Activated CD4-positive, CD25-positive, alpha-beta regulatory T cell treated with anti-CD3 and anti-CD28 coated beads, Interleukin-2, amount 50 U/mL, for 24 hours (primary cell): ENCODE data around the gene CDY1.
"Not testable (repeated sequence)": the region's sequence is repeated elsewhere in the genome, so short reads cannot be mapped to it uniquely, and the experiment has no call there.

ENCODE experiments used
- ATAC-seq, 2 donors: fragments of 150-1000 bp; cut with Tn5 transposase; one replicate each; pipeline ENCODE4 v1.10.0; 2021; ENCODE audit warnings: mild to moderate bottlenecking in 1 of 2, moderate library complexity in 1 of 2

The CDY1 gene, protein sequence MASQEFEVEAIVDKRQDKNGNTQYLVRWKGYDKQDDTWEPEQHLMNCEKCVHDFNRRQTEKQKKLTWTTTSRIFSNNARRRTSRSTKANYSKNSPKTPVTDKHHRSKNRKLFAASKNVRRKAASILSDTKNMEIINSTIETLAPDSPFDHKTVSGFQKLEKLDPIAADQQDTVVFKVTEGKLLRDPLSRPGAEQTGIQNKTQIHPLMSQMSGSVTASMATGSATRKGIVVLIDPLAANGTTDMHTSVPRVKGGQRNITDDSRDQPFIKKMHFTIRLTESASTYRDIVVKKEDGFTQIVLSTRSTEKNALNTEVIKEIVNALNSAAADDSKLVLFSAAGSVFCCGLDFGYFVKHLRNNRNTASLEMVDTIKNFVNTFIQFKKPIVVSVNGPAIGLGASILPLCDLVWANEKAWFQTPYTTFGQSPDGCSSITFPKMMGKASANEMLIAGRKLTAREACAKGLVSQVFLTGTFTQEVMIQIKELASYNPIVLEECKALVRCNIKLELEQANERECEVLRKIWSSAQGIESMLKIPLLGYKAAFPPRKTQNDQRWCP

GRCh38 chrY:25621817-25622216, at the start of gene CDY1:
CDY1 (plus strand) TSS chrY:25622117; CDS start chrY:25622443, 326 bp downstream.
- not testable (repeated sequence) for ATAC-seq

- not testable (repeated sequence) for ATAC-seq
Measured at GRCh38 chrY:25593336-25593735, 28.6 kb upstream of the CDY1 start.

DNA sequence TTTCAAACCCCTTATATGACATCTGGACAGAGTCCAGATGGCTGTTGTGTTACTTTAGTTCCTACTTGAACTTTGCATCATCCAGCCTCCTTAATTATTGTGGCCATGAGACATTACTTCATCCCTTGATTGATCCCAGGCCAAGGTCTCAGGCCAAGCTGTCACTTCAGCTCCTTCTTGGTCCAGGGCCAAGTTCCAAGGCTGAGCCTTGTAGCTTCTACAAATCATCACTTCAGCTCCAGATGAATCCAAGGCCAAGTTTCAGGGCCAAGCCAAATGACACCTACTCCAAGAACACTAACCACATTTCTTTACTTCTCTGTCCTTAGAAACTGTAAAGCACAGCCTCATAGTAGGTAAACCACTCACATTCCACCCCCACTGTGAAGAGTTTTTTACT, 1.7 kb upstream of the CDY1 start:
- ATAC-seq = not testable (repeated sequence)

- ATAC-seq = not testable (repeated sequence)
Measured at GRCh38 chrY:25626524-25626923, 4.6 kb downstream of the CDY1 start.

DNA sequence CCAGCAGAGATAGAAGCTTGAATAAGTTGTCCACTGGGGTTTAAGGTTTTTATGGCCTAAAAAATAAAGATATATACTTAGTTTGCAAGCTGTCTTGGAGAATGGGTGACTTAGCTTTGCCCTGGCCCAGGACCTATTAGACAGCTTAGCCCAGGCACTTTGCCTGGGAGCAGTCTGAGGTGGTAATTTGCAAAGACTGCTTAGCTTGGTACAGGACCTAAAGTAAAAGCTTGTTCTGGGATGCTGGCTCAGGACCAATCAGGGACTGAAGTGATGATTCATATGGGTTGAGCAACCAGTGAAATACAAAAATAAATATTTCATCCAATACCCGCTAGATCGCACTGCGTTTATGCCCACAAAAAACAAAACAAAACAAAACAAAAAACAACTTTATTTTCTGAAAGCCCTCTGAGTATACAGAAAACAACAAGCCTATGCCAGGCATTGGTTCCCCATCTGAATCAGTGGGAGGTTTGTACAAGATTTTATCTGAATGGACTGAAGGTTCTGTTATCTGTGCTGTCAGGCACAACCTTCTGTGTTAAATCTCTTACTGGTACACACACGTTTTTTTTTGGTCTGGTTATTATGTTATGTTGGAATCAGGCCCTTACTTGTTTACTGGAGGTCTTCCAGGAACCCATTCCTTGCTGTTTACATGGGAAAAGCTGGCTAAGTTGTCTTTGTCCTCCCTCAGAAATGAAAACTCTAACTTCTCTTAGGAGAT, 8.6 kb downstream of the CDY1 start:
- ATAC-seq = not testable (repeated sequence)

- ATAC-seq = not testable (repeated sequence)
Measured at GRCh38 chrY:25639852-25640251, 17.9 kb downstream of the CDY1 start.

GRCh38 chrY:25643024-25643915, 21.4 kb downstream of the CDY1 start:
- ATAC-seq = not testable (repeated sequence)
